Inferior parietal cortex (tissue), 1 donor: ENCODE results near the gene ABLIM2.

Experiments used
- DNase-seq: peaks from one replicate; pipeline ENCODE4 v3.0.0-alpha.2; 2016; ENCODE audit errors: extremely low spot score

ABLIM2 gene

GRCh38 chr4:8174970-8175369 is 16.4 kb upstream of the ABLIM2 start:
- DNase-seq: no peak

- no peak for DNase-seq
Observed at GRCh38 chr4:8173492-8174242, 15.1 kb upstream of the ABLIM2 start.

DNA sequence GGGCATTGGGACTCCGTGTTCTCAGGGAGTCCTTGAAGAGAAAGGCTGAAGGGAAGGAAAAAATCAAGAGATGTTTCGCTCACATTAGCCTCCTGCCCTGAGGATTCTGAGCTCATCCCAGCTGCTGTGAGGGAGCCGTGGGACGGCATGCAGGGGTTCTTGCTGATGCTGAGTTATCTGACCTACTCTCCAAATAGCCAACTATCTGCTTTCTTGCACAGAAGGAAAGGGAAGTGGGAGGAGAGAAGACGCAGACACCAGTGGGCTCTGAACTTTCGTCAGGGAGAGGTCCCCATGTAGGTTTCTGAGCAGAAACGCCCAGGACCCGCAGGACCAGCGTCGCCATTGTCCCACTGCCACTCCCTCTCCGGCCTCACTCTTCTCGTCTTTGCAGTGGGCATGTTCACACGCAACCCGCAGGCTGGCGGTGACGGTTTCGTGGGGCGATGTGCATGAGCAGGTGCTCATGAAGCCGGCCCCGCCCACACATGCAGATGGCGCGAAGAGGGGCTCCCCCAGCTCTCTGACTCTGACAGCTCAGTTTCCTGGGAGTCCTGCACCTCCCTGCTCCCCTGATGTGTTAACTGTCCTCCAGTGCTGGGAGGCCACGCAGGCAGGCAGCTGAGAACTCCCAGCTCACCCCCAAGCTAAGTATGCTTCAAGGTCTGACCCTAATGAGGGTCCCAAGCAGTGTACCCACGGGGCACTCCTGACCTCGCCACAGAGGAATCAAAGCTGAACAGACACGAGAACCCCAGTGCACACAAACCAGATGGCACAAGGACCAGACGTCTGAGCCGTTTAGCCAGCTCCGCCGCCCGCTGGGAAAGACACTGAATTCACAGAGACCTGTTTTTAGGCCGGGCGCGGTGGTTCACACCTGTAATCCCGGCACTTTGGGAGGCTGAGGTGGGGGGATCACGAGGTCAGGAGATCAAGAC is 13.6 kb upstream of the ABLIM2 start:
- DNase-seq: no peak

GRCh38 chr4:8171266-8171665 is 12.7 kb upstream of the ABLIM2 start:
- DNase-seq: no peak

DNA sequence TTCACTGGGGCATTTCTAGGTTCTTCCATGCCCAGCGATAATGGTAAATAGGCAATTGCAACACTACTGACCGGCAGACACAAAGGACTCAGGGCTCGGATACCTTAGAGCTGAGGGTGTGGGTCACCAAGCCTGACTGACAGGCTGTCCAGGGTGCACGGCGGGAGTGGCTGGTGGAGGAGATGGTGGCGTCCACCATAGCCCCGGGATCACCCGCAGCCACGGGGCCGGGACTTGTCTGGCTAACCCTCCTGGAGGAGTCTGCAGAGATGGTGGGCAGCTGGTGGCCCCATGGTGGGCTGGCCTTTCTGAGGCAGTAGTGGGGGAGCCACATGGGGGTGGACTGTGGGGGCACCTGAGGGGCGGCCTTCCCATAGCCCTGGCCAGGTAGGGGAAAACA is 11.7 kb upstream of the ABLIM2 start:
- DNase-seq: no peak

DNA sequence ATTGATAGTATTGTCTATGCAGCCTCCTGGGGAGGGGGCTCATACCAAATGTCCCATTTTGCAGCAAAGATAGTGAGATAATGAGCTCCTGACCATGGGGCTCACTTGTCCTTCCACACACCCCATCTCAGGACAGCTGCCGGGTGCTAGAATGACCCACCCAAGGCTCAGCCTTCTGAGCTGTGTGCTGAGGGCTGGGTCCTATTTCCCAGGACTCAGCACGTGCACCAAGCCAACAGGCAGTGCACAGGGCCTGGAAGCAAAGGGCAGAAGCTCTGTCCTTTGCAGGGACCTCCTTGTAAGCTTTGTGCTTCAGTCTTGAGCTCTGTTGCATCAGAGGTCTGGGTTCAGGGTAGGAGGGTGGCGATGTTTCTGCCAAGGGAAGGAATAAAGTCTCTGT is 11.2 kb upstream of the ABLIM2 start:
- no peak for DNase-seq

GRCh38 chr4:8168832-8169598 is 10.4 kb upstream of the ABLIM2 start:
- DNase-seq: no peak

DNA sequence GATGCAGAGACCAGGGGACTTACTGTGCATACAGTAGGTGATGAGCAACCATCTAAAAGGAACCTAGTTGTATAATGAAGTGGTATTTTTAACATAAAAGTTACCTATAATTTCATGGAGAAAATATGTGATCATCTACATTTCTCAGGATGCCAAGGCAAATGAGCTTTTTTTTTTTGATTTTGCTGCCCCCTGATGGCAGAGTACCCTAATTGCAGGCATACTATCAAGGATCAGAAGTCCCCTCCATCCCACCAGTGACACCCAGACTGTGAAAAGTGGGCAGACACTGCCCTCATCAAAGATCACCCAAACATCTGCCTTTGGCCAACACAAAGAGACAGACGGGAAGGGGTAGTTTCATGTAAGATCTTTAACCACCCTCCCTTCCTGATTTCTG is 9.6 kb upstream of the ABLIM2 start:
- no peak for DNase-seq

DNA sequence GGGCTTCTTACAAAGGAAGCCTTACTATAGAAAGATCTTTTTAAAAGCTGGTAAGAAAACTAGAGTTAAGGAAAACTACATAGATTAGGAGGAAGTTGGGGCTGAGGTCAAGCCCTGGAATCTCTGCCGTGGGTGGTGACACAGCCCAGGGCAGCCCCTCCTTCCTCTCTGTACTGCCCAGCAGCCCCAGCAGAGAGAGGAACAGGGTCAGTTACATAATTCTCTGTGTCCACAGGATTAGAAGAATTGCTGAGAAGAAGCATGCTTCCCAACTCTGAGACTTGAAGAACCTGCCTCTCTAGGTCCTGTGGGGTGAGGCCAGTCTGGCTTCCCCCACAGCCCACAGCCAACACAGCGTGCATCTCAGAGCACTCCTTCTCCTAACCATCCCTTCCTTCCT is 9.2 kb upstream of the ABLIM2 start:
- DNase-seq: no peak

GRCh38 chr4:8167291-8167690 is 8.7 kb upstream of the ABLIM2 start:
- no peak for DNase-seq

DNA sequence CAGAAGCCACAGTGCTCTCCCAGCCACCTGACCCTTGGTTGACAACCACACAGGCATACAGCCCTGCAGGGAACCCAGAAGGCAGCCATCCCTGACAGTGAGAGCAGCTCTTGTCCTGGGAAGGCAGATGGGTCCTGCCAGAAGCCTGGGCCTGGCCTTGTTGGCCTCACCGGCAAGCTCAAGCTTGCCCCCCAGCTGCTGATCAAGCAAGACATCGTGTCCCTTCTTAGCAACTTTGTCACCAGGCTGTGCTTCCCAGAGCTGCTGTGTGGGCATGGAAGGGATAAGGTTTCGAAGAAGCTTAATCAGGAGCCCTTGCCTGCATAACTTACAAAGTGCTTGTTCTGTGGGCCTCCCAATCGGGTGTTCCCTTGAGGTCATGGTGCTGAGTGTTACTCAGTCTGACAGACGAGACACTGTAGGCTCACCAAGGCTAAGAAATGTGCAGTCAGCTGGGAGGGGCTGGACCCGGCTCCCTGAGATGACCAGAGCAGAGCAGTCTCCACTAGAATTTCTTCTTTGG is 6.8 kb upstream of the ABLIM2 start:
- DNase-seq: no peak

- no peak for DNase-seq
Observed at GRCh38 chr4:8164687-8165086, 6.1 kb upstream of the ABLIM2 start.

DNA sequence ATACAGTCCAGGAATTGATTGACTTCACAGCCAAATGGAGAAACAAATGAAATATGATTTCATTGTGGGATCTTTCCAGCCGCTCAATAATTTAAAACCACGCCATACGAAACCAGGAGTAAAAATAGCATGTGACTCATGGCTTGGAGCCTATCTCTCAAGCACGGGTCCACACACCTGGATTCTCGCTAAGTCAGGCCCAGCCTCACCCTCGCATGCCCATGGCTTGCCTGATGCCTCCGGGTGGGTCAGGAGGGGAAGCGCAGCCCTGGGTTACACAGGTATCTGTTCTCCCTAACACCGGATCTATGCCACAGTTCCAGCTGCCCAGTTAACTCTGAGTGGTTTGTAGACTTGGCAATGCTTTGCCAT is 5.6 kb upstream of the ABLIM2 start:
- no peak for DNase-seq

DNA sequence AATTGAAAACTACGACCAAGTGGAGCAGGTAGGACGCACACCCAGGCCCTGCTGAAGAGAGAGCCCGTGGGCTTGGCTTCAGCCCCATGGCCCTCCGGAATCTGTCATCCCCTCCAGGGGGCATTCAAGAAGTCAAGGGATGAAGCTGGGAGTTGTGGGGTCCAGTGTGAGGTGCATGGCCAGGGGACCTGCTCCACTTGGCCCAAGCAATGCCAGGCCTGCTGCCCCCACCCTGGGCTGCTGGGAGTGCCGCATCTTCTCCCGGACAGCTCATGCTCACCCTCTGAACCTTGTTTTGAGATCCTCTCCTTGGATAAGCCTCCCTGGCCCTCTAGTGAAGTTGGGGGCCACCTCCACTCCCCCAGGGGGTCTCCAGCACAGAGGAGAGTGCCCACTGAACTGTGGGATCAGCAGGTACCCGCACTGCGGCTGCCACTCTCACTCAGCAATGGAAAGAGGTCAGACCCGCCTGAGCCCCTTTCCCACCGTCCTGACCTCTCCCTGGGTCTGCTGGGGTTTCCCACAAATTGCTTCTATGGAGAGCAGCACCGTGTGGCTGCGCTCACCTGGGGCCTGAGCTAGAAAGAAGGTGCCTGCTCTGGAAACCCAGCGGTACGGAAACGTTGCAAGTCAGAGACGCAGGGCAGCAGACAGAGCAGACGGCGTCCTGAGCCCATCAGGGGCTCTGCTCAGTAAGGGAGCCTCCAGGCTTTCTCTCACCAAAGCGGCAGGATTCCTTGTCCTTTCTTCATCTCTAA is 5.0 kb upstream of the ABLIM2 start:
- no peak for DNase-seq

DNA sequence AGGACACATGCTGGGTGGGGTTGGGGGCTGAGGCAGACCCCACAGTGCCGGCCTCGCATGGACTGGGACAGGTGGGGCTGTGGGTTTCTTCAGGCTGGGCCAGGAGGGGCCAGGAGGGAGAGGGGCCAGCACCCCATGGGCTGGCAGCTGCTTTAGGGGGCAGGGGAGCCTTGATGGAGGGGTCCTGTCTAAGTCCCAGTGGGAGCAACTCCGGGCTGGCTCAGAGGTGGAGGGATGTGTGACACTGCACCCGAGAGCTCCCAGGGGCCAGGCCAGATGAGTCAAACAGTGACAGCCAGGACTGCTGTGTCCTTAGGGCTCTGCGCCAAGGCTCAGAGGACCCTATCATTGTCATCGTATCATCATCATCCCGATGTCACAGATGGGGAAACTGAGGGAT is 4.4 kb upstream of the ABLIM2 start:
- no peak for DNase-seq

DNA sequence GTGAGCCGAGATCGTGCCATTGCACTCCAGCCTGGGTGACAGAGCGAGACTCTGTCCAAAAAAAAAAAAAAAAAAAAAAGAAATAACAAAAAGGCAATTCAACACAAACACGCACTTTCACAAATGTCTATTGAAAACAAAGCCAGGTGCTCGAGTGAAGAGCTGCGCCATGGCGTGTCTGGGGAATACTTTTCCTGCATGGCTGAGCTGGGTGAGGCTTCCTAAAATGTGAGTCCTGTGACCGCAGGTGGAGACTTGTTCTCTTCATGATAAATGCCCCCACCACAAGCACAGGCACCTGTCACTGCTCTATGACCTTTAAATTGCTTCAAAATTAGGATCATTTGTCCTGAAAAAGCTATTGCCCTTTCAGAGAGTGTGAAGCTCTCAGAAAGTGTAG is 4.0 kb upstream of the ABLIM2 start:
- DNase-seq: no peak

- no peak for DNase-seq
Observed at GRCh38 chr4:8160572-8160971, 2.0 kb upstream of the ABLIM2 start.

- DNase-seq: no peak
Observed at GRCh38 chr4:8160233-8160560, 1.6 kb upstream of the ABLIM2 start.

- DNase-seq: no peak
Observed at GRCh38 chr4:8159537-8160232, 1.1 kb upstream of the ABLIM2 start.

DNA sequence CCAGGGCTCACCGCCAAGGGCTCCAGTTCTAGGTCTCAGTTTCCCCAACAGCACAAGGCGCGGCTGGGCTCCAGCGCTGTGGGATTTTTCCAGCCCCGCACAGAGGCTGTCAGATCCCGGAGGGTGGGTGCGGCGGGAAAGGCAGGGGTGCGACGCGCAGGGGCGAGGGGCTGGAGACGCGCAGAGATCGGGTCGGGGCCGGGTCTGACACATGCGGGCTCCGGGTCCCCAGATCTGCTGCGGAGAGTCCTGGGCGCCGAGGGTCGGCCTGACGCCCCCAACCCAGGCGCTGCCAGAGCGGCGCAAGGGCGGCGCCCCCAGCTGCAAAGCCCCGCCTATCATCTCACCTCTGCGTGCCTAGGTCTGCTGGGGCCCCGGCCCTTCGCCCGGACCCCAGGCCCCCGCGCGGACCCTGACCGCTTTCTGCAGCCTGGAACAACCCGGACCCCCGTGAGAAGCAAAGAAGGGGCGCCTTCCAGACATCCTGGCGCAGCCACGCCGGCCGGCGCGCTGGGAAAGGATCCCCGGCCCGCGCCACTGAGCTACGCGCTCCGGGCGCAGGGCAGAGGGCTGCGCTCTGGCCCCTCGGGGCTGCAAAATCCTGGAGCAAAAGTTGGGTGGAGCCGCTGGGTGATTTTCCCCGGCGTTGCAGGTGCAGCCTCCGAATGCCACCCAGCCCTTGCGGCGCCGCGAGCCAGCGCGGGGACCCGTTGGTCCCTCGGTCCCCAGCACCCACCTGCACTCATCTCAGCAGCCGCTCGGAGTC is 486 bp downstream of the ABLIM2 start:
- no peak for DNase-seq
